Glomerular endothelial cell (primary cell): ENCODE results near the gene GLRA1. TPM values are rescaled to one million over a fixed set of nuclear protein-coding genes. Genes with fewer than 3 reads are reported as not detected.

ENCODE experiments used
- DNase-seq: peaks from one replicate; pipeline ENCODE4 v3.0.0-alpha.2; 2011; ENCODE audit warnings: low read depth, low spot score; ENCODE audit errors: extremely low read depth
- total RNA-seq: library from RNA; depleted of rRNA; stranded (reverse); fragments of >200 nt; gene quantifications from 2 replicates; pipeline ENCODE4 v1.2.3, GENCODE V29; 2015

Gene GLRA1
- total RNA-seq = not detected in 2 replicates

DNA sequence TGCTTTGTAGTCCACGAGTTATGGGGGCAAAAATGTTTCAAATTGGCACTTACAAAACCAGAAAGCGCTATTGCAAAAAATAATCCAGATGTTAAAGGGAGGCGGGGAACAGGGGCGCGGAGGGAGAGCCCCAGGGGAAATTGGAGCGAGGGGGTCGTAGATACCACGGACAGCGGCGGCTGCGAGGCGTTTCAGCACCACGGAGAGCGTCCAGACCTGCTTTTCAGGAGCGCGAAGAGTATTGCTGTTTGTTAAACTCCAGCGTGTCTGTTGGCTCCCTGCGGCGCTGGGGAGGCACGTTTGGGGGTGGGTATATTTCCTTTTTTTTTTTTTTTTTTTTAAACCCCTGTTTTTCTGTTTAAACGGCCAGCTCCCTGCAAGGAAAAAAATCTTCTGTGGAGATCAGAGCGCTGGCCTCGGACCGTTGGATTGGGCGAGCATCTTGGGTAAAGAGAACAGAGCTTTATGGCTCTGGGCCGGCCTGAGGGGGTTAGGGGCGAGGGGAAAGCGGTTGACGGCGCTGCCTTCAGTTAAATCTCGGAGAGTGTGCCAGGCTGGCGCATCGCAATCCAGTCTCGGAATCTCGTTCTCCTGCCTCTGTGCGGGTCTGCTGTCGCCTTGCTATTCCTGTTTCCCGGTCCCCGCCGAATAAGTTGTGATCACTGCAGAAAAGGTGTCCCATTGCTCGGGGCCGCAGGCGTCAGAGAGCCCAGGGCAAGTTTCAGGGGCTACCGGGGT, at the start of gene GLRA1:
TSS of gene GLRA1 (minus strand) at position 288 of the 738 bp plus-strand sequence. CDS start 302 bp downstream, outside the sequence.
- no peak for DNase-seq

DNA sequence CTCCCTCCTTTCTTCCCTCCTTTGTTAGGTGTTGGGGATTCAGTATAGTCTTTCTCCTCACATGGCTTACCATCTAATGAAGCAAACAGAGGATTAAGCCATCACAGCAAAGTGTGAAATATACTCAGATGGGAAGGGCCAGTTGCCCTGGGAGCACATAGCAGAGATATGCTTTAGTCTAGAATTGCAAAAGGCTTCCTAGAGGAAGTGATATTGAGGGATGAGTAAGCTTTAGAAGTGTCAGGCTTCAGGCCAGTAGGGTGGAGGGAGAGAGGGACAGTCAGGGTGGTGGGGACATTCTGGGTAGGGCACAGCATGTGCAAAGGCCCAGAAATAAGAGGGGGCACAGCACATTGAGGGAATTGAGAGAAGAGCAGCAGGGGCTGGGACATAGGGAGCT, 46.2 kb upstream of the GLRA1 start:
- no peak for DNase-seq

DNA sequence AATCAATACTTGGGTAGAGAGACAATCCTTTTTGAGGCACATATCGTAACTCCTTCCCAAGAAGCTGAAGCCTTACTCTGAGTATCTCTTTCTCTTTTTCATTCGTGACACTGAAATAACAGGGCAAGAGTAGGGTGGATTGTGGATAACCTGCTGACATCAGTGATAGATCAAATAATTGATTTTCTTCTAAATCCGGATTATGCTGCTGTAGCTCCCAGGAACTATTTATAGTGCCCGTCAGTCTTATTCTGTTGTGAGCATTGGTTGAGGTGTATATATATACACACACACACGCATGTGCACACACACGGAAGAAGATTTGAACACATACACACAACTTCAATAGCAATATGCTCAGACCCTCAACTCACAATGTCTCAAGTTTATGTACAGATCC, 43.2 kb upstream of the GLRA1 start:
- DNase-seq = no peak

DNA sequence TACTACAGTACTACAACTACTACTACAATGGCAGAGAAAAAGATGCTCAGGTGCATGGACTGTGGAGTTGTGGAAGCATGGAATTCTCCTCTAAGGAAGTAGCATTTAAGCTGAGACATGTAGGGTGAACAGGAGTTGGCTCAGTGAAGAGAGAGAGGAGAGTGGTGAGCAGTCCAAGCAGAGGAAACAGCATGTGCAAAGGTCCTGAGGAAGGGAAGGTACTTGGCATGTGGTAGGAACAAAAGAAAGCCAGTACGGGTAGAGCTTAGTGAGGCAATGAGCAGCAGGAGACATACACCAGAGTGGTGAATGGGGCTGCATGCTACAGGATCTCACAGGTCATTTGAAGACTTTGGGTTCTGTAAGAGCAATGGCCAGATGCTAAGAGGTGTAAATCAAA, 41.4 kb upstream of the GLRA1 start:
- DNase-seq = no peak

DNA sequence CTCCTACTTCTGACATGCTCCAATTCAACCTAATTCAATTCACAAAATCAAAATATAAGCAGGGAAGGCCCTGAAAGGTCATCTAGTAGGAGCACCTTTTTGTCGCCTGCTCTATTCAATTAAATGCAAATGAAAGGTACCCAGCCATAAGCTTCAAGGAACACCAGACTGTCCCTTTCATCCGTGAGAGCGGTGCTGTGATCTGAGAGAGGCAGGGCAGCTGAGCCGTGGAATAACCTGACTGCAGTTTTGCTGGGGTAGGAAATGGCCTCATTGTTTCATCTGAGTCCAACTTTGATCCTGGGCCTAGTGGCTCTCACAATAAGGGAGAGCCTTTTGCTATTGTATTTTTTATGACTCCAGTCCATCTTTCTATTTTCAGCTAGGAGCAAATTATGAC, 39.8 kb upstream of the GLRA1 start:
- no peak for DNase-seq

DNA sequence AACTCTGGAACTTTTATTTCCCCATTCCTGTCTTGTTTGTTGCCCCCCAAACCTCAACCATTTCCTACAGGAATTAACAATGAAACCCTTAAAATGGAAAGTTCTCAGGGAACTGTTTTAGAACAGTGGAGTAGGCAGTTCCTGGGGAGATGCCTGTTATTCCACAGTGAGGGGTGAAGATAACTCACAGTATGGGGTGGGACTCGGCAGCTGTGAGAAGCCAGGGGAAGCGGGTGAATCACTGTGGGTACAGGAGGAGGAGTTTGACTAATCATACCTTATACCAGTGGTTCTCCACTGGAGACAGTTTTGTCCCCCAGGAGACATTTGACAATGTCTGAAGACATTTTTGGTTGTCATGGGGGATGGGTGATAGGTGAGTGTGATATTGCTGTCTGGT, 36.9 kb upstream of the GLRA1 start:
- DNase-seq = no peak

DNA sequence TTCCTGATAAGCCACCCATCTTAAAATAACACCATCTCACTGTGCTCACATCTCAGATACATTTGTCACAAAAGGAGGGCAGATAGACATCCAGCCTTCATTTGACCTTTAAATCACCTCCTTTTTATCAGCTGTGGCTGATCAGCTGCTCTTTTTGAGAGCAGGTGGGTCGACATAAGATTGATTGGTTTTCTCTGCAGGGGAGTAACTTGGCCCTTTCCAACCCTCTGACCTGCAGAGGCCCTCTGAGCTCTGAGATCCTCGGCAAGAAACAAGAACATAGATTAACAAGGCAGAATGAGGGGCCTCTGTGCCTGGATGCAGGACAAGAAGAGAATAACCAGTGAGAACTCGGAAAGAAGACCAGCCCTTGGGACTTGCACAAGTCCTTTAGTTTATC, 33.5 kb upstream of the GLRA1 start:
- no peak for DNase-seq

DNA sequence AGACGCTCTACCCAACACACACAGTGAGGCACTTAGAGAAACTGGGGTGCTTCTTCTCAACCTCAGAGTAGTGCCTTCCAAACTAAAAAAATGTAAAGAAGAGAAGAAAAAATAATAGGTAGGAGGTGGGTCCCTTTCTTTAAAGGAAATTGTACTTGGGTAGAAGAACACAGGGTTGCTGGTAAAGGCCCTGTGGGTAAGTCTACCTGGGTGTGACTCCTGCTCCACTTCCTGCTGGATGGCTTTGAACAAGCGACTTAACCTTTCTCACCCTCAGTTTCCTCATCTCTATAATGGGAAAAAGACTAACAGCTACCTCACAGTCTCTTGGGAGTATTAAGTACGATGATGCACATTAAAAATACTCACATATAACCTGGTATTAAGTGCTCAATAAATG, 32.1 kb upstream of the GLRA1 start:
- DNase-seq = no peak

DNA sequence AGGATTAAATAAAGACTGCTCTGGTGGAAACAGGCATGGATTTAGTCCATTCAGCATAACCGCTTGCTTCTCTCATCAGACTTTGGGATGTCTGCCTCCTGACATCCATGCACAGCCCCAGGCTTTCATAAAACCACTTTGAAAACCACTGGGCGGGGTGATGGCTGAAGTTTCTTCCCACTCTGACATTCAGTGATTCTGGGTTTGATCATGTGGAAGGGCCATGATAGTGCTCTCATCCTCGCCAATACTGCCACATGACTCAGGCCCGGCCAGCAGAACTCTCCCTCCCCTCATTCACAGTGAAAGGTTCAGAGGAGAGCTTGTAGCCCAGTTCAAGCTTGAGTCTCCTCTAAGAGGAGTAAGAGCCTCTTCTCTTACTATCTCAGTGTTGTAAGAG, 29.6 kb upstream of the GLRA1 start:
- no peak for DNase-seq

DNA sequence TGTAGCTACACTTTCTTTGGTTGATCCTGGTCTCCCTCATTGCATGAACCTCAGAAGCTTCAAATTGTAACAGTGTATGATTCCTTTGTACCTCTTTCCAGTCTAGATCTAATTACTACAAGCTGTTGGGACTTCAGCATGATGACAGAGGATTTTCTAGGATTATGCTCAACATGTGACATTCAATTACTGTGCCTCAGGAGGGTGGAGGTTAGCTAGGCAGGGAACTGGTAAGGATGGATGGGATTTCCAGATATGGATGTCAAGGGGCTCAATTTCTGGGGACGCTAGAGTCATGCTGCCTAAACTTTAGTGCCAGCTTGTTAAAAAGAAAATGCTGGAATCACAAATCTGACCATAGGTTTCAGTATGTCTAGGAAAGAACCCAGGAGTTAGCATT, 29.2 kb upstream of the GLRA1 start:
- DNase-seq = no peak

DNA sequence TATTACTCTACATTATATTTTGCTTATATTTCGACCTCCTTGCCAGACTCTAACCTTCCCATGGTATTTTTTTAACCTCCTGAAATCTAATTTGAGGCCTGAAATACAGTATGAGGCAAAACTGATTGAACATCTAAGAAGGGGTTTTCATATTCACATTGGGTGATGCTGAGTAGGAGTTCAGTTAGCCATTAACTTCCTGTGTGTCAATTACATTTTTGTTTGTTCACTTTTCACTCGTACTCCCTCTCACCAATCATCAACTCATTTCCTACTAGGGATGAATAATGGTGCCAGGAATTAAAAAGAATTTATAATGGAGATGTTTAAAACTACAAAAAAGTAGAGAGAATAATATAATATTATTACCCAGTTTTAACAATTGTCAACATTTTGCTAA, 27.6 kb upstream of the GLRA1 start:
- no peak for DNase-seq

DNA sequence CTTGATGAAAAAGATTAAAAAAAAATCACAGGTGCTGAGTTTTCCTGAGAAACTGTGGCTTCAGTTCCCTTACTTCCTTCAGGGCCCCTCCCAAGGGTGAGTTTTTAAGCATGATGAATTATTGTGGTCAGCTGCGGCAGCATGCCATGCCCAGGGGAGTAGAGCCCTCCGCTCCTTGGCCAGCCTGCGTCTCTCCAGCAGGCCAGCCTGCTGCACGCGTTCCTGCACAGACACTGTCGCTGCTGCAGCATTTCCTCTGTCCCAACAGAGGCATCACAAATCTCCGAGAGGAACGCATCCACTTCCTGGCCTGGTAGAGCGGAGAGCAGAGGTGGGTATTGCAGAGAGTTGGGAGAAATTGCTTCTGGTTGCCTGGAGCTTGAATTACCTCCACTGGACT, 26.1 kb upstream of the GLRA1 start:
- DNase-seq = no peak

DNA sequence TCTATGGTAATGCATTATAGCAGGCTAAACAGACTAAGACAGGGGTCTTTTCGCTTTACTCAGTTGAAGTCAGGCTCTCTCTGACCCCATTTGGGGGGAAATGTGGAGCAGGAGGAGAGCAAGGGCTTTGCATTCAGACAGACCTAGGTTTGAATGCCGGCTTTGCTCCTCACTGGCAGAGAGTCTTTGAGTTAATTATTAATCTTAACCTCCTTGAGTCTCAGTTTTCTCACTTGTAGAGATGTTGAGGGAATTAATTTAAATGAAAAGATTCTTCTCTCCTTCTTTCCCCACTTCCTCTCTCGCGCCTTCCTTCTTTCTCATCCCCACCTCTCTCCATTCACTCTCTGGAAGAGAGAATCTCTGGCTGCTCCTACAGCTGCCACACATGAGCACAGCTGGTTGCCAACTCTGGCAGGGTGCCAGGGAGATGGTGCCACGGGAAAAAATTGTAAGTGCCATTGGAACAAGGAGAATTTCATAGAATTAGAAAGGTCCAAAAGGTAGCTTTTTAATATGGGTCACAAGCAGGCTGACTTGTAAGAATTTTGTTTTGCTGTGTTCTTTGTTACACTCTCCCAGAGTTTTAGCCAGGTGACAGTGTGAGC, 25.2 kb upstream of the GLRA1 start:
- DNase-seq = no peak

DNA sequence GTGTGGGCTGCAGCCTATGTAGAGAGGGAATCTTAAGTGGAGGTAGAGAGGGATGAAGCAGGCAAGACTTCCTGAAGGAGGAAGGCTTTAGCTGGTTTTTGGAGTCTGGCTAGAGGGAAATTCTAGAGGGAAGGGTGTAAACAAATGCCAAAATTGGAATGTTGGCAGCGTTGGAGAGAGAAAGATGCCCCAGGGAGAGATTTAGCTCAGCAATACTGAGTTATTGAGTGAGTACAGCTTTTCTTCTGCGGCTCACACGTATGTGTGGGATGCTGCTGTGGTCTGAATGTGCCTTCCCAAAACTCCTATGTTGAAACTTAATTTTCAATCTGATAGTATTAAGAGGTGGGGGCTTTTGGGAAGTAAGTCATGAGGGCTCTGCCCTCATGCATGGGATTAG, 24.5 kb upstream of the GLRA1 start:
- DNase-seq = no peak

DNA sequence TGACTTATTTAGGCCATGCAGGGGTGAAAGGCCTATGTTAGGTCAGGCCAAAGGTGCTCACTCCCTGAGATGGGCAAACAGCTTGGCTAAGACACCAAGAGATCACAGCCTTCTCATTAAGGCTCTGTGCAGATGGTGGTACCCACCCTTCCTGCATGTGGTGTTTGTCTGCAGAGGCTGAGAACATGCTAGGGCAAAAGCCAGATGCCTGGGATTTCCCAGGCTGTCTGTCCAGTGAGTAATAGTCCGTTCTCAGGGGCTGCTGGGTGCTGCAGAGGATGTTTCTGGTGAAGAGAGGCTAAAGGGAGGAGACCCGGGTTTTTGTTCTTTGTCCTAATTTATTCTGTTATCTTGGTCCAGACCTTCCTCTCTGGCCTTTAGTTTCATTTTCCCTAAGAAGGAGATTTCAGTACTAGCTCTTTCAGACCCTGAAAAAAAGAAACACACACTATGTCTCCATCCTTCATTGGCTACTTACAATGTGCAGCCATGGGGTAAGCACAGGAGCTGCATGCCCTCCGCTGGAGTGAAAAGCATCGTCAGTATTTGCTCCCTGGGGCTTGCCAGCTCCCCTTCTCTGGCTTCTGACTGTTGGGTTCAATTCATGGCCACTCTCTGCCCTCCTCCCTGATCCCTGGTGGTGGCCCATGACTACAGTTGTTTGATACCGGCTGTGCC, 23.4 kb upstream of the GLRA1 start:
- no peak for DNase-seq

DNA sequence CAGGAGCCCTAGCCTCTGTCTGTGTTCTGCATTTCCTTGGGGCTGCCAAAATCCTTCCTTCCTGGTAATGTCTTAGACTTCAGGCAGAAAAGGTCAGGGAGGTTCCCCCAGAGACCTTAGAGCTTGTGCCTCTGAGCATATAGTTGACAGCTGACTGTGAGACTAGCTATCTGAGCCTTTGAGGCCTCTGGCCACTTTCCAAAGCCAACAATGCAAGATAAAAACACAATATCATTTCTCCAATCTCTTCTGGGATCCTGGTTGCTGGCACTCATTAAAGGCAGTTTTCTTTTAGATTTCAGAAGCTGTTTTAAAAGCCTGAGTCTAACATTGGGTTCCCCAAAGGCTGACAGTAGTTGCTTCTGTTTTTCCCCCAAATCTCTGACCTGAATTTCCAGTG, 13.2 kb upstream of the GLRA1 start:
- DNase-seq = no peak

DNA sequence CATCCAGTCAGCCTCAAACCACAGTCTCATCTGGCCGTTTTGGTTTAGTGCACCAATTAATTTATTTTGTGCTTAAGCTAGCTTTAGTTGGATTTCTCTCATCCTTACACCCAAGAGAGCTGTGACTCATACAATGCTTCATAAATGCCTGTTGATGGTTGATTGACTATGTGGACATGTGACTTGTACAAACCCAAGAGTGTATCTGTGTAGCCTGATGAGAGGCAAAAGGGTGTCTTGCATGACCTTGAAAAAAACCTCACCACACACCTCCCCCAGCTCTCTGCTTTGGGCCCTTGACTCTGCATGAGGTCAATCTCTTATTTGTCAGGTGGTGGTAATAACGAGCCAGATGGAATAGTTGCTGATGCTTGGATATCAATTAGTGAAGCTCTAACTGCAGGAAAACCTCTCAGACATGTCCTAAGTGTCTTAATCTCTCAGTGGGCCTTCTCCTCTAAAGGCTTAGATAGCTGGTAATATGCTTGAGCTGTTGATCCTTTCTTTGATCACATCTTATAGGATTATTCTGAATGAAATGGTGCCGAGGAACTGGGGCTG, 10.6 kb upstream of the GLRA1 start:
- DNase-seq = no peak

DNA sequence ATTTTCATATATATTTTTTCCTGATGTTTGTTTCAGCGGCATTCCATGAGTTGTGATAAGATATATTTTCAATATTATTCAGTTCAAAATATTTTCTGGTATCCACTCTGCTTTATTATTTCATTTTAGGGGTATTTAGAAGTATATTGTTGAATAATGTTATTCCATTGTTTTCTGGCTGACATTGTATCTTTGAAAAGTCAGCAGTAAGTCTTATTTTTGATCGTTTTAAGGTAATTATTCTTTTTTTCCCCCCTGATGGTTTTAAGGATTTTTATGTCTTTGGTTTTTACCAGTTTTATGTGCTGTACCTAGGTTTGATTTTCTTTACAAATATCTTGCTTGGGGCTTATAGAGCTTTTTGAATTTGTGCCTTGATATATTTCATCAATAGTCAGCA, 6.6 kb upstream of the GLRA1 start:
- no peak for DNase-seq

DNA sequence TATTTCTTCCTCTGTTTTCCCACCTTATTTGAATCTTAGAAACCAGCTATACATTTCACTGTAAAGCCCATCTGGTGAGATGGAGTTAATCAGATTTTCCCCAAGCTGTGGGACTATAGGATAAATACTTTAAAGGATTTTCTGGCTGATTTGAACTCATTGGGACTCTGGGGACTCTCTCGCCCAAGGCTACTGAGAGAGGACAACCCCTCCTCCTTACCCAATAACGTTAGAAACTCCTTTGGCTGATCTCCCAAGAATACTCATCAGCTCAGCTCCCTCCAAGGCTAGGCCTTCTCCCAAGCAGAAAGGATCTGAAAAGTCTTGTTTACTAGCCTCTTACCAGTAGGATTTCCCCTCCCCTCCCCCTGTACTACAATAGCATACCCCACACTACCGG, 1.5 kb upstream of the GLRA1 start:
- no peak for DNase-seq

DNA sequence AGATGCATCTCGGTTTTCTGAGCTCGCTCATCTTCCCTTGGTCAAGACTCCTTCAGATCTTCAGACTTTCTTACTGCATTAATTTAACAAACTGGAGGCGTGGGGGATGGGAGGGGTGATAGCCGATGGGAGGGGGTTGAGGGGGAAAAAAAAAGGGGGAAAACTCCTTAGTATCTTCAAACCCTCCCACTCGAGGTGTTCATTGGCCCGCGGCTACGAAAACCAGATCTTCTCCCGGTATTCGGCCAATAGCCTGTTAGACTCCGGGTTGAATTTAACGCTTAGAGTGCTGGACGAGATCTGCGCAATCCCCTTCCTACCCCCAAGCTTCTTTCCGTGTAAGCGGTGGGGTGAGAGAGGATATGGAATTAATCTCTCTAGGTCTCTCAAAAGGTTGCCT, 689 bp upstream of the GLRA1 start:
- DNase-seq = no peak

DNA sequence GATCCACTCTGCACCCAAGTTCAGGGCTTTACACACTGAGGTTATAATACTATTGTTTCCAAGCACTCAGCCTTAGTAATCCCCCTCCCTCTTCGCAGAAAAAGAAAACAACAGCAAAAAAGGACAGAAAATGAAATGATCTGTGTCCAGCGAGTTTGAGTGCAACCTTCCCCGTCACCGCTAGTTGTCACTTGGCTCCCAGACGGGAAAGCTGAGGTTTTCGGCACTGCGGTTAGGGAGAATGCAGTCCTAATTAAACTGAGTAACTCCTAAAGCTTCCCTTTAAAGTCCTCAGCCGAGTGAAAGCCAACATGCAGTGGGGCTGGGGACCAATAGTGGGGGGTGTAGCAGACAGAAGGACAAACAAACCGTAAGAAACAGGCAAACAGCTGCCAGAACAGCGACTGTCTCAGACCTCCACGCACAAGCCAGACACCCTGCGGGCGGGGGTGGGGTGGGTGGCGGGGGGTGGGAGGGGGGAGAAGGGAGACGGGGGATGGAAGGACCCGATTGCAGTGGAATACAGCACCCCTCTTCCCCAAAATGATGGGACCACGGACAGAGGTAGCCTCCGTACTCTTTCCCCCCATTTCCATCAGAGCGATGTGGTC, 680 bp downstream of the GLRA1 start:
- no peak for DNase-seq

DNA sequence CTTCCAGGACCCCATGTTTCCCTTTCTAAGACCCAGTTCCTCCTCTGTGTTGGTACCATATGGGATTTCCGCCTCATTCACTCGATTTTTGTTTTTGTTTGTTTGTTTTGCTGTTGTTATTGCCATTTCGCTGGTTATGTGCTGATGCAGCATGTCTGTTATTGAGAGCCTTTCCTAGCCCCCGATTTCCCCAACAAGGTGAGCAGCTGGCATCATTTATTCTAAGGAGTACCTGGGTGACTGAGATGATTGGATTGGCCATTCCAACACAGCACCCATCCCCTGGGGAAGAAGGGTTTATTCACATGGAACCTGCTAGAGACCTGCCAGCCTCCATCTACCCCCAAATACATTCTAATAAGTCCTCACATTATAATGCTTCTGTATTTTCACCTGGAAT, 2.7 kb downstream of the GLRA1 start:
- DNase-seq = no peak
